ENCODE data around the gene MT1HL1.

MT1HL1 gene

DNA sequence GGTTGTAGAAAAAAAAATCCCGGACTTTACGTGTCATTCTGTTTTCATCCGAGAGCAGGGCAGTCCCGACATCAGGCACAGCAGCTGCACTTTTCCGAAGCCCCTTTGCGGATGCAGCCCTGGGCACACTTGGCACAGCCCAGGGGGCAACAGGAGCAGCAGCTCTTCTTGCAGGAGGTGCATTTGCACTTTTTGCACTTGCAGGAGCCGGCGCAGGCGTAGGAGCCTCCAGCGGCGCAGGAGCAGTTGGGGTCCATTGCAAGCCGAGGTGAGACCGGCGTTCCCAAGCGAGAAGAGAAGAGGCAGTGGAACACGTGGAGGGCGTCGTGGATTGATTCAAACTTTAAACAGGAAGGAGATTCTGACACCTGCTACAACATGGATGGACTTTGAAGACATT, at the start of gene MT1HL1:
TSS of gene MT1HL1 (minus strand) at position 326 of the 400 bp plus-strand sequence. CDS start at position 257, 69 bp downstream.
- no peak for DNase-seq (ENCODE audit: low read depth, low spot score)

DNA sequence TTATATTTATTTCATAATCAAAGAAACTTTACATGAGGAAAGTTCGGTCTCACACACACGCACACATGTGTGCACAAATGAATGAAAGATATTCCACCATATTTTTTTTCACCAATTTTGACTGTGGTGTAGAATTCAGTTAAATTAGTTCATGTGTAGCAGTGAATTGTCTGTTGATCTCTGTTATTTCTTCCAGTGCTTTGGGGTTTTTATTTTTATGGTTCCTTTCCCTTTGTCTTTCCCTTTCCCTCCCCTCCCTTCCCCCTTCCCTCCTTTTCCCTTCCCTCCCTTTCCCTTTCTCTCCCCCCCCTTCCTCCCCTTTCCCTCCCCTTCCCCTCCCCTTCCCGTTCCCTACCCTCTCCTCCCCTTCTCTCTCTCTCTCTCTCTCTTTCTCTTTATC, 46.7 kb upstream of the MT1HL1 start:
- no peak for DNase-seq (ENCODE audit: low read depth, low spot score)

DNA sequence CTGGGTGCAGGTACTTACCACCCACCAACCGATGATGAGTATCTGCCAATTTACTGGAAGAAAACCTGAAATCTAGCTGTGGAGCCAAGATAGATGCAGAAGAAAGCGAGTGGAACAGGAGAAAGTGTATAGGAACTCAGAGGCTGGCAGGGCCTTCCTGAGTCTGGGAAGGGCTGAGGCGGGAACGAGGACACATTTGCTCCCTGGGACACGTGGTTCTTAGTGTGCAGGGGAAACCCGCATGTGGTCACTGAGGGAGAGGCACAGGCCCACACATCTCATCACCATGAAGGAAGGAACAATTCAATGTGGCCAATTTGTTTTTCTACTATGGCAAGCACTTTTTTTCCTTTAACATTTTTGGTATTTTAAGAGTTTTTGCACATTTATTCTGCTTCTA, 45.9 kb upstream of the MT1HL1 start:
- DNase-seq (ENCODE audit: low read depth, low spot score) = no peak

DNA sequence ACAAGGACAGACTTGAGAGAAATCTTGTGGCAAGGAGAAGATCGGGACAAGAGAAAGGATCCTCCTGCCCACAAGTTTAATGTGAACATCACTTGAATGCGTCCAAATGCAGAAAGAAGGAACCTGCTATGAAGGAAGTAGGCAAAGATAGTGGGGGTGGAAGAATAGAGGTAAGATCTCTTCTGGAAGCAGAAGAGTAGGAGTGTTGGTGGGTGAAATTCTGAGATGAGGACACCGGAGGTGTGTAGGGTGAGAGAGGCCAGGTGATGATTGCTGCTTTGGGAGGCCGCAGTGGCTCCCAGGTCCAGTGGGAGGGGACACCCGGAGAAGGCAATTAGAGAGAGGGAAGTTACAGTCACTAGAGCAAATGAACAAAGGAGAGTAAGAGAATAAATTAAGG, 44.6 kb upstream of the MT1HL1 start:
- no peak for DNase-seq (ENCODE audit: low read depth, low spot score)

DNA sequence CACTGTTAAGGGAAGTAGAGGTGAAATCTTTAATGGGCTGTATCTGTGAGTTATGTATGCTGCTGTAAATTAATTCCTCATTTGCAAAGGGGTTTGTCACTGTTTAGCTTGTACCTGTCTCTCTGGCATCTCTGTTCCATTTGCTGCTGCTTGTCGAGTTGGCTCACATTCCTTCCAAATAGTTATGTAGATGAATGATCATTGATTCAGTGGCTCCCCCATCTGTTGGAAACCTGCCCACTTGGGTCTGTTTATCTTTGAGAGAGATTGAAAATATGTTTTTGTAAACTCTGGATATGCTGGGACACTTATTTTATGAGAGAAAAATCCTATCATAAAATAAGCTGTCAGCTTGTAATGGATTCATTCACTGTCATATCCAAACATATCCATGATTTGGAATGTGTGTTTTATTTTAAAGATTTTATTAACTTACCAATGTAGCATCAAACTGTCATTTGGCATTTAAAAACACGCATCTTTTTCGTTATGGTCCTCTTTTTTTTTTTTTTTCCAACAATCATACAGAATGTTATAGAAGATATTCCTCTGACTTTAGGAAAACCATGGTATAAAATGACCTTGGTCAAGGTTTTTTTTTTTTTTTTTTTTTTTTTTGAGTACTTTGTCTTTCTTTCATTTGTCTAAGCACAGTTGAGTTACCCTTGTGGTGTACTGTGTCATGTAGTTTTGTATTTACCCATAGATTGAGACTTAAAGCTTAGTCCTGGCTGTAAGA, 41.2 kb upstream of the MT1HL1 start:
- DNase-seq (ENCODE audit: low read depth, low spot score) = no peak

DNA sequence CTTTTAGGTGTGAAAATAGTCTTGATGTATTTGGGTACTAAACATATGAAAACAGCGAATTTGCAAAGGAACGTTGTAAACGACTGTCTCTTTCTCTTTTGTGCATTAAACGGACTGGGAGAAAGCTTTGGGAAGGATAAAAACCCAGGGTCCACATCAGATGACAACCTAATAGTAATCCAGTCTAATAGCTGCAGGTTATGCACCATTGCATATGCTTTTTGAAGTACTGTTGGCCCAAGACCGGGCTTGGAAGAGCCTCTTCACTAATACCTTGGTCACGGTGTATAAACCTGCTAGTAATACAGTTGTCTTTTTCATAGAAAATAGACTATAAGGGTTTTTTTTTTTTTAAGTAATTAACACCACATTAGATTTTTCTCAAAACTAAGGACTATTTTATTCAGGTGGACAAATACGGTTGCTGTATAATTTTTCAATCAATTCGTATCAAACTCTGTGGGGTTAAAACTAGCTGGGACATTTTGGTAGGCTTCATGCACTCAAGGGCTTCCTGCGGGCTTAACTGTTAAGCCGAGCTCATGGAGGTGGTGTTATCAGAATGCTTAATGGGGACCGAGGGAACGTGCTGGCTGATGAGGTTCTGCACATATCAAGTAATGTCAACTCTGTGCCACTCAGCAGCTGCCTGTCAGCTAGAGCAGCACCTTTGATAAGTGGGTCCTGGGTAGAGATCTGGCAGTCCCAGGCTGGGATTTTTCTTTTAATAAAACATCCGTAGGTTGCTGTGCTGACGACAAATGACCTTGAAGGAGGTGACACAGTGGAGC, 39.8 kb upstream of the MT1HL1 start:
- DNase-seq (ENCODE audit: low read depth, low spot score) = no peak

DNA sequence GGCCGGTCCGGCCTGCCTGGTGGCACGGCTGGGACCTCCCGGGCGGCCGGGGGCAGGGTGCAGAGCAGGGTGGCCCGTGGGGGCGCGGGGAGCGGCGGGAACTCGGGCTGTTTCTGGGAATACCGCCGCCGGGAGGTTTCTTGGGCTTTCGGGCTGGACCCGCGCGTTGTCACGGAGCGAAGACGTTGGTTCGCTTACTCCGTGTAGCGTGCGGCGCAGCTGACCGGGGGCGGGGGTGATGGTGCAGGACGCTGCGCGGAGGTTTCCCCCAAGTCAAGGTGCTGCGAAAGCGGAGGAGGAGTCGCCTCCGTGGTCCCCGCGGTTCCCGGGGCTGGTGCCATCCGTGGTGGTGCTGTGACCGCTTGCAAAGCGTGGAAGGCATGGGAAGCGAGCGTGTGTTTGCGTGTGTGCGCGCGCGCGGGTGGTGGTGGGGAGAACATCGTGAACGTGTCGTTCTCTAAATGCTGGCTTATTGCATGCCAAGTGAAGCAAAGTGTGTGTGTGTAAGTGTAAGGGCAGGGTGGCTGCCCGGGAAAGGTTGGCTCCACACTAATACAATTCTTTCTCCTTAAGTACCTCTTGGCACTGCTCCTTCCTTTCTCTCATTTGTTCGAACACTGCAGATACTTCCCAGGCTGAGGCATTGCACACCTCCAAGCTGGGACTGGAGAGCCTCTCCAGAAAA, 38.8 kb upstream of the MT1HL1 start:
- peak; percentile 36 for DNase-seq (ENCODE audit: low read depth, low spot score)

DNA sequence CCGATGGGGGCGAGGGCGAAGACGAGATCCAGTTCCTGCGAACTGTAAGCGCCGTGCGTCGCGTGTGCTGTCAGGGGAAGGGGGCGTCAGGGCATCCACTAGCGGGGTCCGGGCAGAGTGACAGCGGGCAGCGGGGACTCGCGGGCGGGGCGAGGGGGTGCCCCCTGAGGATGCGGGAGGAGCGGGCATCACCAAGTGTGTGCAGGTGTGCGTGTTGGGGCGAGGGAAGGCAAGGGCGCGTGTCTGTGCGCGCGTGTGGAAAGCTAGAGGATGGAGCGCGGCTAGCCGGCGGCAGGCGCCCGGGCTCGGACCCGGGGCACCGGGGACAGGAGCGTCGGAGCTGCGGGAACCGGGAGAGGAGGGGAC, 38.3 kb upstream of the MT1HL1 start:
- DNase-seq (ENCODE audit: low read depth, low spot score) = no peak

DNA sequence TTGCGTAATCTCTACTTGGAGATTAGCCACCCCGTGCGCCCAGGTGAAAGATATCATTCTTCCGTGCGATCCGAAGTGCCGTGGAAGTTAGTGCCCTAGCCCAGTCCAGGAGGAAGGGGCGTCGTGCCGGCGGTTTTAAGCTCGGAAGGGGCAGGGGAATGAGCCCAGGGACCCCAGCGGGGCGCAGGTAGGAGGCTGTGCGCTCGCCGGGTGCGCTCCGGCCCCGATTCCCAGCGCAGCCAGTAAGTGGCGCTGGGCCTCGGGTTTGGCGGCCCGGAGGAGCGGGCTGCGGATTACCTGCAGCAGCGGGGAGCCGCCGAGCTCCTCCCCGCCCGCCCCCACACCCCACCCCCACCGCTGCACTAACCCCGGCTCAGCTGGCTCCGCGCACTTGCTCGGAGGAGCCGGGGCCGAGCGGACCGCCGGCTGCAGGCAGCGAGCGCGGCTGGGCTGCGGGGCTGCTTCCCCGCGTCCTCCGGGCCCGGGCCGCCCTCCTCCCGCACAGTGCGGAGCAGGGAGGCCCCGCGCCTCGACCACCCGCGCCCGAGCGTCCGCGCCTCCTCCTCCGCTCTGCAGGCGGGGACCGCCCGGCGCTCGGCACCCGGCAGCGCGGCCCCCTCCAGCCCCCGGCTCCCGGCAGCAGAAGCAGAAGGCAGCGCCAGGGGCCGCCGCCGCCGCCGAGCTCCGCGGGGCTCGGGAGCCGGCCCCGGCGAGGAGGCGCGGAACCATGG, 37.7 kb upstream of the MT1HL1 start, which contains the start of gene RYR2:
TSS of gene RYR2 (plus strand) at position 390 of the 731 bp plus-strand sequence. CDS start at position 728, 338 bp downstream.
- peak; percentile 79 for DNase-seq (ENCODE audit: low read depth, low spot score)

DNA sequence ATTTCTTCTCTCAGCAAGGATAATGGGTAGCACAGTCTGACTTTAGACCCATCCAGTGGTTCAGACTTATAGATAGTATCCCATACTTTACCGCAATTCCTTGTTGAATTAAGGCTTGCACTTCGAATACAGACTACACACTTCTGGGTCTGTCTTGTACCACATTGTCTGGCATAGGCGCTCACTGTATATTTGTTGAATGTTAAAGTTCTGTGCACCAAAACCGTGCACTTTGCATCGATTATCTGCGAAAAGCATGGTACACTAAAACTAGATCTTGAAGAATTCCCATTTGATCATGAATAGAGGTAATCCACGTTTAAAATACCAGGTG, 37.2 kb upstream of the MT1HL1 start:
- DNase-seq (ENCODE audit: low read depth, low spot score) = no peak

DNA sequence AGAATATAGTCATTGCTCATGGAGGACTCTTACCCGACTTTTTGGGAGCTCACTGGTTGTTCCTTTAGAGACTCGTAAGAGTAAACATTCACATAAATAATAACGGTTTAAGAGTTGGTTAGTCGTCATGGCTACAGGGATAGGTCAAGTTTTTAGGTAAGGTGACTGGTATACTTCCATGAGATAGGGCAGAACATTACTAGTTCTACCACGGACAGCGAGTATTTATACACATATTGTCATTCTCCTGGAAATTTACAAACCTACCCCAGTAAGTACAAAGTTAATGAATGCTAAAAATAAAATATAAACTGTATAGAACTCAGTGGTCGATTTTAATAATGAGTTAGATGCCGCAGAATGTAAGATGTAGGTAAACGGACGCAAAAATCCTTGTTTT, 36.6 kb upstream of the MT1HL1 start:
- no peak for DNase-seq (ENCODE audit: low read depth, low spot score)

DNA sequence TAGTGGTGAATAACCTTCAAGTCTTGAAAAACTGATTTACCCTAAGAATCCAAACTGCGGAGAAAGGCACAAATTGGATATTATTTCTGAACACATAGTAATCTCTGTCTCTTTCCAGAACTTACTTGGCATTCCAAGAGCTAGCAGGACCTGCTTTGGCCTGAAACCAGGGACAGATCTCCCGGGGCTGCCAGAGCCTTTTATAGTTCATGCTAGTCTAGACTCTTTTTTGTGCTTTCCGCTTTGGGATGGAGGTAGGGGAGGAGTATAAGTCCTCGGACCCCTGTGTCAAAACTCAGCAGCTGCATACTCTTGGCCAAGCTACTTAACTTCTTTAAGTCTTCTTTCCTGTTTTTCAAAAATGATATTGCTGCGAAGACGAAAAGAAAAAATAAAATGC, 34.0 kb upstream of the MT1HL1 start:
- no peak for DNase-seq (ENCODE audit: low read depth, low spot score)

DNA sequence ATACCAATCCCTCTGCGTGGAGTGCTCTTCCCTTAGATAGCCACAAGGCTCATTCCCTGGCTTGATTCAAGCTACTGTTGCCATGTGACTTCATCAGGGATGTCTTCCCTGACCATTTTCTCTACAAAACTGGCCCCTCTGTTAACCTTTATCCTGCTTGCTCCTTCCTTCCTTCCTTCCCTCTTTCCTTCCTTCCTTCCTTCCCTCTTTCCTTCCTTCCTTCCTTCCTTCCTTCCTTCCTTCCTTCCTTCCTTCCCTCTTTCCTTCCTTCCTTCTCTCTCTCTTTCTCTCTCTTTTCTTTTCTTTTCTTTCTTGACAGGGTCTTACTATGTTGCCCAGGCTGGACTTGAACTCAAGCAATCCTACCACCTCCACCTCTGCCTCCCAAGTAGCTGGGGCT, 31.5 kb upstream of the MT1HL1 start:
- no peak for DNase-seq (ENCODE audit: low read depth, low spot score)

DNA sequence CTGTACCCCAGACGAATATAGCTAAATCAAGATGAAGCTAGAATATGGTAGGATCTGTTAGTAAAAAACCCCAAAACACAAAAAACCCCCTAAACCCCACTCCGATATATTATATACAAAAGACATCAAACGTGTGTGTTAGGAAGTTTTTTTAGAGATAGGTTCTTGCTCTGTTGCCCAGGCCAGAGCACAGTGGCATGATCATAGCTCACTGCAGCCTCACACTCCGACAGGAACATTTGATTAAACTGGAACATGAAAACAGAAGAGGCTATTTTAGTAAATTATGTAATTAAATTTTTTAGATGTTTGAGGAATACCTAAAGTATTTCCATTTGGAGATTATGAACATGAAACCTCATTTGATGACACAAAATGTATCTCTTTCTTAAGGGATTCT, 29.6 kb upstream of the MT1HL1 start:
- no peak for DNase-seq (ENCODE audit: low read depth, low spot score)

DNA sequence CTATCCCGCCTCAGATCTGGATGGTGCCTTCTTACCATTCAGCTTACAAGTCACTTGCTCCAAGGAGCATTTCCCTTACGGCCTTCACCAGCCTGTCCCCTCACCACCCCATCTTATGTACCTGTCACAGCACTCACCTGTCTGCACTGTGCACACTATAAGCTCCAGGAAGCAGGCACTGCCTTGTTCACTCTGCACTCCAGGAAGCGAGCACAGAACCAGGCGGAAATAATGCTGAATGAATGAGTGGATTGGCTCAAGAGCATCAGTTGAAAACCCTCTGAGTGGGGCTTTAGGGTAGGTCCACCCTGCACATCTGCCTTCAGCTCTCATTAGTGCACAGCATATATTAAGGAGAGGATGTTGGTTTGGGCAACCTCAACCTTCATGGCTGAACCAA, 28.8 kb upstream of the MT1HL1 start:
- DNase-seq (ENCODE audit: low read depth, low spot score) = no peak

DNA sequence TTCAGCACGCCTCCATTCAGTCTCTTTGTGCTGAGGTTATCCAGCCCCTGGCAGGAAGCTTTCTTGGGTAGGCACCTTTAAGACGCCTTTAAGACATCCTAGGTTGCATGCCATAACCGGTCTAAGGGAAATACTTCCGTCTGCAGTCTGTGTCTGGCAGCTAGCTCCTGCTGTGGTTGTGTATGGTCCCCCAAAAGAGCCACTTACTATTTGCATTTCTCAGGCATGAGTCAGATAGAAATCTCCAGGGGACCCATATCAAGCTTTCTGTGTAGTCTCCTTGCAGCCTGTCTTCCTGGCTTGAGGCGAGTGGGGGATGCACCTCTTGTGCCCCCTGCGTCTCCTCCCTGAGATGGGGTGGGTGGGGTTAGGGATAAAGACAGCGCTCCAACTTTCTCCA, 27.8 kb upstream of the MT1HL1 start:
- DNase-seq (ENCODE audit: low read depth, low spot score) = peak; percentile 35

DNA sequence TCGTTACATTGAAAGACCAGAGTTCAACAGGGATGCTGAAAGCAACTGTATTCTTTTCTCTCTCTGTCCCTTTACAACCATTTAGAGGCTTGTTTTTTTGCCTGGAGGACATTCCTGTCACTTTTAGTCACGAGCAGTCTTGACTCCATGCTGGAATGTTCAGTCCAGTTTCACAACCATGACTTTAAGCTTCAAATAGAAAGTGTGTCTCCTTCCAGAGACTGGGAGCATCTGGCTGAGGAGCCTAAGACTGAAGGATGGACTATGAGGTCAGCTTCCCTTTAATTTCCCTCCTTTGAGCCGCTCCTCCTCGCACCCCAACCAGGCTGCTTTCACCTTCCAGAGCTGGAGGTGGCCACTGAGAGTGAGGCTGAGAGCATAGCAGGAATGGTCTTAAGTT, 27.2 kb upstream of the MT1HL1 start:
- peak; percentile 56 for DNase-seq (ENCODE audit: low read depth, low spot score)

DNA sequence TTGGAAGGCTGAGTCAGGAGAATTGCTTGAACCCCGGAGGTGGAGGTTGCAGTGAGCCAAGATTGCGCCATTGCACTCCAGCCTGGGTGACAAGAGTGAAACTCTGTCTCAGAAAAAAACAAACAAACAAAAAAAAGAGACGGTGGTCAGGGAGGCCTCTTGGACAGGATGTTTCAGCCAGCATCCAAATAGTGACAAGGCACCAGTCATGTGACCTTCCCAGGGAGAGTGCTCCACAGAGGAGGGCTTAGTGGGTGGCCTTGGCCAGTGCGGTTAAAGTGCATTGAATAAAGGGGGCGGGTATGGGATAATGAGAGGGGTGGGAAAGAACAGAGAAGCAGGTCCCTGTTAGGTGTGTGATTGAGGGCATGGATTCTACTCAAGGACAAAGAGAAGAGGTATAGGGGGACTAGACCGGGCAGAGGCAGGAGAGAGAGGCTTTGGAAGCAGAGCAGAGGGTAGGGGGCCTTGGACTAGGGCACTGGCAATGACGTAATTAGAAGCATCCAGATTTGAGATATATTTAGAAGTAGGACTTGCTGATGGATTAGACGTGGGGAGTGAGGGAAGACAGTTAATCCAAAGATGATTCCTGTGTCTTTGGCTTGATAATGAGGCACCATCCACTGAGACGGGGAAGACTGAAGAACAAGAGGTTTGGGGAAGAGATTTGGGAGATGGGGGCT, 25.8 kb upstream of the MT1HL1 start:
- DNase-seq (ENCODE audit: low read depth, low spot score) = no peak

DNA sequence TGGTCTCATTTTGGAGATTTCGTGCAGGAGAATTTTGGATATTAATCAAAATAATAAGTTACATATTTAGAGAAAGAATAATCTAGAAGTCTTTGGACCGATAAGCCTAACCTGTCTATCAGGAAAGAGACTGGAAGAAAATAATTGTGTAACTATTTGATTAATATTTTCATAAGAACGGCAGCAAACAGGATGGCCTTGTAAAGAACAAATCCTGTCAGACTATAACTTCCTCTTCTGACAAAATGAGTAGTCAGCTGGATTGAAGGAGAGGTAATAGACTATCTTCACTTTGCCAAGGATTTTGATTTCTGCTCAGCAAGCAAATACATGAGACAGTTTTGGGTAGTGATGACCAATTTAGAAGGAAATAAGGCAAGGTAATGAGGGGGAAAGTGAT, 25.0 kb upstream of the MT1HL1 start:
- no peak for DNase-seq (ENCODE audit: low read depth, low spot score)

DNA sequence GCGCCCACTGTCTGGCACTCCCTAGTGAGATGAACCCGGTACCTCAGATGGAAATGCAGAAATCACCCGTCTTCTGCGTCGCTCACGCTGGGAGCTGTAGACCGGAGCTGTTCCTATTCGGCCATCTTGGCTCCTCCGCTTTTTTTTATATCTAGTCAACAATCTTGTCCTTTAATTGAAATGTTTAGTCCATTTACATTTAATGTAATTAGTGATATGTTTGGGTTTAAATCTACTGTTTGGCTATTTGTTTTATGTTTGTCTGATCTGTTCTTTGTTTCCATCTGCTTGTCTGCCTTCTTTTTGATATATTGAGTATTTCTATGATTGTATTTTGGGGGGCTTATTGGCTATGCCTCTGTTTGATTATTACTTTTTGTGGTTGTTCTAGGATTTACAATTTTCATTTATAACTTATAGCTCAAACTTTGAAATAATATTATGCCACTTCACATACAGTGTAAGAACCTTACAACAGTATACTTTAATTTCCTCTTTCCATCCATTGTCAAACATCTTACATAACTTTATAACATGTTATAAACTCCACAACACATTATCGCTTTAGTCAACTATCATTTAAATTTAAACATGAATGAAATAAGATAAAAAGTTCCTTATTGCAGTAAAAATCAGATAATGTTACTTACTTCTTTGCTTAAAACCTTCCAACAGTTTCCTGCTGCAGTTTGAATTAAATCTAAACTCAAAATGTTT, 21.3 kb upstream of the MT1HL1 start:
- DNase-seq (ENCODE audit: low read depth, low spot score) = no peak

DNA sequence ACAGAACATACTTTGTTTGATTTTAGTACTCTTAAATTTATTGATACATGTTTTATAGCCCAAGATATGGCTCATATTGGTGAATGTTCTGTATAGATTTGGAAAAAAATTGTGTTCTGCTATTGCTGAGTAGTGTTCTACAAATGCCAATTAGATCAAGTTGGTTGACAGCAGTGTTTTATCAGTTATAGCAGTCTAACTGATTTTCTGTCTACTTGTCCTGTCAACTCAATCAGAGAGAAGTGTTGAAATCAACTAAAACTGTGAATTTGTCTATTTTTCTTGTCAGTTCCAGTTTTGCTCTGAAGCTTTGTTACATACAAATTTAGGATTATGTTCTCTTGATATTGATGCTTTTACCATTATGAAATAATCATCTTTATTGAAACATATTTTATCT, 14.7 kb upstream of the MT1HL1 start:
- DNase-seq (ENCODE audit: low read depth, low spot score) = no peak
